ENCODE results near the gene CIAO3. TPM values are rescaled to one million over a fixed set of nuclear protein-coding genes. Genes with fewer than 3 reads are reported as not detected.

The CIAO3 gene
- total RNA-seq, 2 donors from 2014 or later = 41.4 to 43.3 TPM

DNA sequence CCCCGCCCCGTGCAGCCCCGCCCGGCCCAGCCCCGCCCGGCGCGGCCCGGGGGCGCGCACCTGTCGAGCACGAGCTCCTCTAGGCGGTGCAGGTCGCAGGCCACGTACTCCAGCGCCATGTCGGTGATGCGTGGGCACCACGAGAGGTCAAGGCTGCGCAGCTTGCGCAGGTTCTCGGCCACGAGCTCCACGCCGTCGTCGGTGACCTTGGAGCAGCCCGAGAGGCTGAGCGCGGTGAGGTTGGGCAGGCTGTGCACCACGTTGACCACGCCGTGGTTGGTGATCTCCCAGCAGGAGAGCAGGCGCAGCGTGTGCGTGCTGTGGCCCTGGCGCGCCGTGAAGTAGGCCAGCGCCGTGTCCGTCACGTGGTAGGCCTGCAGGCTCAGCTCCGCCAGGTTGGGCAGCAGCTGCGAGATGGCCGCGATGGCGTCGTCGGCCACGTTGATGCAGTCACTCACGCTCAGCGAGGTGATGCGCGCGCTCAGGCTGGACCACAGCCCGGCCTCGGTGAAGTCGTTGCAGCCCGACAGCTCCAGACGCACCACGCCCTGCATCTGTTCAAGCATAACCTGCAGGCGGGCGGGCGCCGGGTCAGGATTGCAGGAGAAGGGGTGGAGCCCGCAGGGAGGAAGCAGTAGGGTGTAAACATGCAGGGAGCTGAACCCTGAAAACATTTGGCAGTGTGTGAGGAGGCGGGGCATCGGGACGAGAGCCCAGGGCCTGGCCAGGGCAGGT, 45.3 kb downstream of the CIAO3 start:
- no peak overlapping the region for H3K4me3 ChIP-seq (ENCODE audit: low read length)
- H3K4me1 ChIP-seq (ENCODE audit: control insufficient read depth, insufficient read depth, low read length) = no peaks in the 10 kb centered on the region
- no peak overlapping the region for H3K27ac ChIP-seq (ENCODE audit: low read depth, low read length)
- H3K4me3 Mint-ChIP-seq = peak overlapping the region; percentile 43
- WGBS, 2 experiments (ENCODE audit: insufficient coverage in 1 of 2, insufficient read length in 1 of 2) = 14 to 16% methylated on average over 66 to 71 of the region's 71 CpGs
- TF ChIP-seq, protein P1, sequence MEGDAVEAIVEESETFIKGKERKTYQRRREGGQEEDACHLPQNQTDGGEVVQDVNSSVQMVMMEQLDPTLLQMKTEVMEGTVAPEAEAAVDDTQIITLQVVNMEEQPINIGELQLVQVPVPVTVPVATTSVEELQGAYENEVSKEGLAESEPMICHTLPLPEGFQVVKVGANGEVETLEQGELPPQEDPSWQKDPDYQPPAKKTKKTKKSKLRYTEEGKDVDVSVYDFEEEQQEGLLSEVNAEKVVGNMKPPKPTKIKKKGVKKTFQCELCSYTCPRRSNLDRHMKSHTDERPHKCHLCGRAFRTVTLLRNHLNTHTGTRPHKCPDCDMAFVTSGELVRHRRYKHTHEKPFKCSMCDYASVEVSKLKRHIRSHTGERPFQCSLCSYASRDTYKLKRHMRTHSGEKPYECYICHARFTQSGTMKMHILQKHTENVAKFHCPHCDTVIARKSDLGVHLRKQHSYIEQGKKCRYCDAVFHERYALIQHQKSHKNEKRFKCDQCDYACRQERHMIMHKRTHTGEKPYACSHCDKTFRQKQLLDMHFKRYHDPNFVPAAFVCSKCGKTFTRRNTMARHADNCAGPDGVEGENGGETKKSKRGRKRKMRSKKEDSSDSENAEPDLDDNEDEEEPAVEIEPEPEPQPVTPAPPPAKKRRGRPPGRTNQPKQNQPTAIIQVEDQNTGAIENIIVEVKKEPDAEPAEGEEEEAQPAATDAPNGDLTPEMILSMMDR (conservative IDR thresholded peaks at IDR 0.05) = no peak
- DNase-seq = peak; percentile 81
- no peaks in the 10 kb centered on the region for H3K4me1 Mint-ChIP-seq
- H3K36me3 ChIP-seq (ENCODE audit: control insufficient read depth, insufficient read depth, low read length) = no peaks in the 10 kb centered on the region
- no peak overlapping the region for H3K9ac ChIP-seq (ENCODE audit: extremely low read depth, low read length, poor library complexity, severe bottlenecking)
- H3K9me3 Mint-ChIP-seq = no peaks in the 10 kb centered on the region
- H3K36me3 Mint-ChIP-seq (ENCODE audit: low read depth) = no peaks in the 10 kb centered on the region
- peaks cover 94% of the 10 kb centered on the region for H3K27me3 Mint-ChIP-seq (ENCODE audit: insufficient read depth)
- peaks cover 96% of the 10 kb centered on the region for H3K27me3 ChIP-seq (ENCODE audit: control insufficient read depth, insufficient read depth, low read length, poor library complexity, severe bottlenecking)
- H3K27ac Mint-ChIP-seq = no peak overlapping the region
- H3K9me3 ChIP-seq (ENCODE audit: control insufficient read depth, low read length) = no peaks in the 10 kb centered on the region

- no peak for DNase-seq
- Histone ChIP-seq H3K27me3 (ENCODE audit: control insufficient read depth, insufficient read depth, low read length, poor library complexity, severe bottlenecking) (peaks cover 90% of the 10 kb centered on the region), H3K9ac (ENCODE audit: extremely low read depth, low read length, poor library complexity, severe bottlenecking) (no peak overlapping the region), H3K27ac (ENCODE audit: low read depth, low read length) (no peak overlapping the region), H3K4me3 (ENCODE audit: low read length) (no peak overlapping the region), H3K36me3 (ENCODE audit: control insufficient read depth, insufficient read depth, low read length) (no peaks in the 10 kb centered on the region), H3K4me1 (ENCODE audit: control insufficient read depth, insufficient read depth, low read length) (no peaks in the 10 kb centered on the region), H3K9me3 (ENCODE audit: control insufficient read depth, low read length) (no peaks in the 10 kb centered on the region)
- H3K27ac Mint-ChIP-seq = no peak overlapping the region
- WGBS, 2 experiments (ENCODE audit: insufficient coverage in 1 of 2, insufficient read length in 1 of 2) = 3% methylated on average over 12 to 37 of the region's 37 CpGs
- no peaks in the 10 kb centered on the region for H3K4me1 Mint-ChIP-seq
- no peaks in the 10 kb centered on the region for H3K9me3 Mint-ChIP-seq
- H3K27me3 Mint-ChIP-seq (ENCODE audit: insufficient read depth) = peaks cover 89% of the 10 kb centered on the region
- H3K4me3 Mint-ChIP-seq = peak overlapping the region; percentile 43
- H3K36me3 Mint-ChIP-seq (ENCODE audit: low read depth) = no peaks in the 10 kb centered on the region
- TF ChIP-seq, protein P1 (conservative IDR thresholded peaks at IDR 0.05) = no peak
These were observed 45.9 kb downstream of the CIAO3 start for GRCh38 chr16:694863-695354.

DNA sequence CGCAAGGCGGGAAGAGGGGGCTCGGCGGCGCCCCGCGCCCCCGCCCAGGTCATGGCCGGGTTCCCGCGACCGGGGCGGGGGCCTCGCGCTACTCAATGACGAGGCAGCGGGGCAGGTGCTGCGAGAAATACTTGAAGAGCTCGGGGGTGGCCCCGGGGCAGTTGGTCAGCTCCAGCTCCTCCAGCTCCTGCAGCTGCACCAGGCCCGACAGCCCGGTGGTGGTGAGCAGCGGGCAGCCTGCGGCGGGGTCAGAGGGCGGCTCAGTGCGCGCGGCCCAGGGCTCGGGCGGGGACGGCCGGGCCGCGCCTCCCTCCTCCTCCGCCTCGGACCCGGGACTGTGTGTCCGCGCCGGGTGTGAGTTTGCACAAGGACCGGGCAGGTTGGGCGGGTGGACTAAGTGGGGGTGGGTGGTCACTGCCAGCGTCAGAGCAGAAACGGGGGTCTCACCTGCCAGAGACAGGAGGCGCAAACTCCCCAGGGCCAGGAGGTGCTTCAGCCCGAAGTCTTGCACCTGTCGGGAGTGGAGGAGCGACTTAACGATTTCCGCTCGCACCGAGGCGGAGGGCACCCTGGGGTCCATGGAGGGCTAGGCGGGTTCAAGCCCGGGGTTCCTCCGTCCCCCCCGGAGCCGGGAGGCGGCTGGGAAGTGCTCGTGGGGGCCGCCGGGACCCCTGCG, 46.5 kb downstream of the CIAO3 start:
- H3K27ac Mint-ChIP-seq = no peak overlapping the region
- no peak overlapping the region for H3K4me3 ChIP-seq (ENCODE audit: low read length)
- H3K9me3 ChIP-seq (ENCODE audit: control insufficient read depth, low read length) = no peaks in the 10 kb centered on the region
- TF ChIP-seq, protein P1 (conservative IDR thresholded peaks at IDR 0.05) = no peak
- WGBS, 2 experiments (ENCODE audit: insufficient coverage in 1 of 2, insufficient read length in 1 of 2) = 4 to 16% methylated on average over 11 to 64 of the region's 64 CpGs
- H3K9me3 Mint-ChIP-seq = no peaks in the 10 kb centered on the region
- no peaks in the 10 kb centered on the region for H3K4me1 Mint-ChIP-seq
- H3K9ac ChIP-seq (ENCODE audit: extremely low read depth, low read length, poor library complexity, severe bottlenecking) = no peak overlapping the region
- H3K4me3 Mint-ChIP-seq = peak overlapping the region; percentile 43
- peak; percentile 65 for DNase-seq
- H3K27me3 Mint-ChIP-seq (ENCODE audit: insufficient read depth) = peaks cover 83% of the 10 kb centered on the region
- peaks cover 84% of the 10 kb centered on the region for H3K27me3 ChIP-seq (ENCODE audit: control insufficient read depth, insufficient read depth, low read length, poor library complexity, severe bottlenecking)
- no peaks in the 10 kb centered on the region for H3K36me3 ChIP-seq (ENCODE audit: control insufficient read depth, insufficient read depth, low read length)
- H3K4me1 ChIP-seq (ENCODE audit: control insufficient read depth, insufficient read depth, low read length) = peaks cover 3% of the 10 kb centered on the region
- no peaks in the 10 kb centered on the region for H3K36me3 Mint-ChIP-seq (ENCODE audit: low read depth)
- no peak overlapping the region for H3K27ac ChIP-seq (ENCODE audit: low read depth, low read length)
